DND-41 (cell line): ENCODE measurements around the gene SLC2A14.
"Not testable (repeated sequence)": the region's sequence is repeated elsewhere in the genome, so short reads cannot be mapped to it uniquely, and the experiment has no call there.

Source experiments
- ATAC-seq: fragments of 200-7000 bp; cut with Tn5 transposase; 3 replicates; pipeline ENCODE4 v1.9.1; 2021; ENCODE audit warnings: low read depth; ENCODE audit not compliant: insufficient read depth
- DNase-seq: peaks from one replicate; pipeline ENCODE4 v3.0.0-alpha.2; 2020
- H2AFZ ChIP-seq: 2 replicates; pipeline ENCODE4 v1.6.0; 2012; ENCODE audit warnings: low read depth, low read length
- H3K27ac ChIP-seq: 2 replicates; pipeline ENCODE4 v1.5.1; 2012; ENCODE audit warnings: low read length, inconsistent platforms
- H3K27me3 ChIP-seq: fragments of 200-600 bp; sonication (generic); 2 replicates; pipeline ENCODE4 v1.6.0; 2012; ENCODE audit warnings: low read length, mild to moderate bottlenecking, inconsistent platforms; ENCODE audit not compliant: insufficient read depth, poor library complexity
- H3K36me3 ChIP-seq: 2 replicates; pipeline ENCODE4 v1.5.1; 2012; ENCODE audit warnings: low read length, inconsistent platforms; ENCODE audit not compliant: insufficient read depth
- H3K4me1 ChIP-seq: 2 replicates; pipeline ENCODE4 v1.5.1; 2012; ENCODE audit warnings: mild to moderate bottlenecking, low read length; ENCODE audit not compliant: insufficient read depth
- H3K4me2 ChIP-seq: 2 replicates; pipeline ENCODE4 v1.6.0; 2012; ENCODE audit warnings: mild to moderate bottlenecking, moderate library complexity, low read length, inconsistent platforms; ENCODE audit not compliant: insufficient read depth
- H3K4me3 ChIP-seq, 2 experiments: fragments of 200-600 bp in 1 of 2; shearing (Covaris generic) in 1 of 2; 2 replicates each; pipeline ENCODE4 v1.5.1; 2012 to 2016; ENCODE audit warnings: inconsistent platforms in 2 of 2, low read length in 2 of 2, mild to moderate bottlenecking in 2 of 2, low read depth in 1 of 2, moderate library complexity in 1 of 2
- H3K79me2 ChIP-seq: 2 replicates; pipeline ENCODE4 v1.6.0; 2012; ENCODE audit warnings: low read length, inconsistent platforms; ENCODE audit not compliant: insufficient read depth
- H3K9ac ChIP-seq: 2 replicates; pipeline ENCODE4 v1.6.0; 2012; ENCODE audit warnings: low read depth, mild to moderate bottlenecking, inconsistent platforms, low read length, moderate library complexity
- H3K9me3 ChIP-seq: 2 replicates; pipeline ENCODE4 v1.5.1; 2012; ENCODE audit warnings: low read length, moderate library complexity, mild to moderate bottlenecking, inconsistent platforms; ENCODE audit not compliant: insufficient read depth, severe bottlenecking
- H4K20me1 ChIP-seq: 2 replicates; pipeline ENCODE4 v1.6.0; 2012; ENCODE audit warnings: low read length; ENCODE audit not compliant: insufficient read depth
- EZH2 ChIP-seq: IDR thresholded peaks from 3 replicates; pipeline ENCODE4 v1.6.1; 2012; ENCODE audit warnings: borderline replicate concordance, low read depth, mild to moderate bottlenecking, moderate library complexity, low read length, inconsistent platforms; ENCODE audit not compliant: severe bottlenecking
- TF ChIP-seq, protein P1 (sequence below): IDR thresholded peaks from 2 replicates; pipeline ENCODE4 v1.5.1; 2012; ENCODE audit warnings: borderline replicate concordance, low read length, moderate library complexity, mild to moderate bottlenecking; ENCODE audit not compliant: poor library complexity, severe bottlenecking; ENCODE audit errors: extremely low read depth

The SLC2A14 gene

DNA sequence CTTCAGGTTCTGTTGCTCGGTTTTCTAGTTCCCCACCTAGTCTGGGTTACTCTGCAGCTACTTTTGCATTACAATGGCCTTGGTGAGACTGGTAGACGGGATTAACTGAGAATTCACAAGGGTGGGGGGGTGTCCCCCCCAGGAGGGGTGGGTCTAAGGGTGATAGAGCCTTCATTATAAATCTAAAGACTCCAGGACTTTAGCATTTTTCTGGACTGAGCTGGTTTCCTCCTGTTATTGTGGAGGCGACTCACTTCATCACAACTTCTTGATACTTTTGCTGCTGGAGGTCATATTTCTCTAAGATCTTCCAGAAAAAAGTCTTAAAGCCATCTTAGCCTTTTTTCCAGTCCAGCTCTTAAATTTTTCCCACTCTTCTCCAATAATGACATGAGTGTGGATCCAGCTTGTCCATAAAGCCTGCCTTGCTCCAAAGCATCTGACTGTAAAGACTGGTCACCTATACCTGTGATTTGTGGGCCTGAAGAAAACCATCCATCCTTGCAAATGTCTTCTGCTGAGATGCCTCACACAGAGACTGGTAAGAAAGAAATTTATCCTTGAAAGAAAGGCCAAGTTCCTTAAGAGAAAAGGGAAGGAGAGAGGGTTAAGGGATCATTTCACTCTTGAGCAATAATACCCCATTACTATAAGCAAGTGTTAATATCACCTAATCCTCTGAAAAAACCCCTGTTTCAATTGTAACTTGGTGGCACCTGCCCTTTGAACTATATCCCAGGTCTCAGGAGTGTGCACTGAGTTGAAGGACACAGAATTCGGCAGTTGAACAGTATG, 19.7 kb upstream of the SLC2A14 start:
- H3K27ac ChIP-seq, result no peak overlapping the region
- no peak overlapping the region for H2AFZ ChIP-seq
- H3K4me2 ChIP-seq, result no peak overlapping the region
- no peaks in the 10 kb centered on the region for H4K20me1 ChIP-seq
- H3K9ac ChIP-seq, result no peak overlapping the region
- H3K27me3 ChIP-seq, result no peaks in the 10 kb centered on the region
- no peak for TF ChIP-seq EZH2
- TF ChIP-seq, protein P1, sequence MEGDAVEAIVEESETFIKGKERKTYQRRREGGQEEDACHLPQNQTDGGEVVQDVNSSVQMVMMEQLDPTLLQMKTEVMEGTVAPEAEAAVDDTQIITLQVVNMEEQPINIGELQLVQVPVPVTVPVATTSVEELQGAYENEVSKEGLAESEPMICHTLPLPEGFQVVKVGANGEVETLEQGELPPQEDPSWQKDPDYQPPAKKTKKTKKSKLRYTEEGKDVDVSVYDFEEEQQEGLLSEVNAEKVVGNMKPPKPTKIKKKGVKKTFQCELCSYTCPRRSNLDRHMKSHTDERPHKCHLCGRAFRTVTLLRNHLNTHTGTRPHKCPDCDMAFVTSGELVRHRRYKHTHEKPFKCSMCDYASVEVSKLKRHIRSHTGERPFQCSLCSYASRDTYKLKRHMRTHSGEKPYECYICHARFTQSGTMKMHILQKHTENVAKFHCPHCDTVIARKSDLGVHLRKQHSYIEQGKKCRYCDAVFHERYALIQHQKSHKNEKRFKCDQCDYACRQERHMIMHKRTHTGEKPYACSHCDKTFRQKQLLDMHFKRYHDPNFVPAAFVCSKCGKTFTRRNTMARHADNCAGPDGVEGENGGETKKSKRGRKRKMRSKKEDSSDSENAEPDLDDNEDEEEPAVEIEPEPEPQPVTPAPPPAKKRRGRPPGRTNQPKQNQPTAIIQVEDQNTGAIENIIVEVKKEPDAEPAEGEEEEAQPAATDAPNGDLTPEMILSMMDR, result no peak
- H3K36me3 ChIP-seq, result no peaks in the 10 kb centered on the region
- no peaks in the 10 kb centered on the region for H3K79me2 ChIP-seq
- H3K4me1 ChIP-seq, result no peaks in the 10 kb centered on the region
- H3K4me3 ChIP-seq, result no peak overlapping the region
- no peak for DNase-seq
- no peaks in the 10 kb centered on the region for H3K9me3 ChIP-seq
- ATAC-seq, result no peak

DNA sequence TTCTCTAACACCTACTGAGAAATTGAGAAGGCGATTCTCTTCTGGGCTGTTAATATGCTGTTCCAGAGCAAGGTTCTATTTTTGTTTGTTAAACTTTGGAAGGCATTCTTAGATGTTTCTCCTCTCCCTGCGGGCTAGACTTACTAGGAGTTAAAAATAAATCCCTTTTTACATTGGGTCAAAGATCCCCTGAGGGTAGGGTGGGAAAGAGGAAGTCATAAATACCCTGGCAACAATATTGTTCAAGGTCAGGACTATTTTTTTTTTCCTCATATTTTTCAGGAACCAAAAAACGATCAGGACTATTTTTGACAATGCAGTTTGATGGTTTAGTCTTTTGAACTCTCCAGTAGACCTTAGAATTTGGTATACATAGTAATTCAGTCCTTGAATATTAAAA, 12.0 kb upstream of the SLC2A14 start:
- H3K27ac ChIP-seq, result no peak overlapping the region
- ATAC-seq (no peak), DNase-seq (no peak)
- no peak overlapping the region for H2AFZ ChIP-seq
- no peaks in the 10 kb centered on the region for H3K27me3 ChIP-seq
- no peaks in the 10 kb centered on the region for H3K9me3 ChIP-seq
- H3K36me3 ChIP-seq, result no peaks in the 10 kb centered on the region
- no peaks in the 10 kb centered on the region for H3K4me1 ChIP-seq
- H3K9ac ChIP-seq, result no peak overlapping the region
- H3K79me2 ChIP-seq, result no peaks in the 10 kb centered on the region
- no peak for TF ChIP-seq EZH2
- TF ChIP-seq, protein P1, result no peak
- no peak overlapping the region for H3K4me3 ChIP-seq
- no peak overlapping the region for H3K4me2 ChIP-seq
- no peaks in the 10 kb centered on the region for H4K20me1 ChIP-seq

DNA sequence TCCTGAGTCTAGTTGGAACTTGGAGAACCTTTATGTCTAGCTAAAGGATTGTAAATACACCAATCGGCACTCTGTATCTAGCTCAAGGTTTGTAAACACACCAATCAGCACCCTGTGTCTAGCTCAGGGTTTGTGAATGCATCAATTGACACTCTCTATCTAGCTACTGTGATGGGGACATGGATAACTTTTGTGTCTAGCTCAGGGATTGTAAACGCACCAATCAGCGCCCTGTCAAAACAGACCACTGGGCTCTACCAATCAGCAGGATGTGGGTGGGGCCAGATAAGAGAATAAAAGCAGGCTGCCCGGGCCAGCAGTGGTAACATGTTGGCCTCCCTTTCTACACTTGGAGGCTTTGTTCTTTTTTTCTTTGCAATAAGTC, 9.0 kb upstream of the SLC2A14 start:
- DNase-seq, H3K9me3 ChIP-seq, H3K9ac ChIP-seq, ATAC-seq, H3K79me2 ChIP-seq, H4K20me1 ChIP-seq, H3K4me2 ChIP-seq, H3K4me3 ChIP-seq, H3K27me3 ChIP-seq, H3K4me1 ChIP-seq, H3K27ac ChIP-seq, H3K36me3 ChIP-seq, H2AFZ ChIP-seq: not testable (repeated sequence)

DNA sequence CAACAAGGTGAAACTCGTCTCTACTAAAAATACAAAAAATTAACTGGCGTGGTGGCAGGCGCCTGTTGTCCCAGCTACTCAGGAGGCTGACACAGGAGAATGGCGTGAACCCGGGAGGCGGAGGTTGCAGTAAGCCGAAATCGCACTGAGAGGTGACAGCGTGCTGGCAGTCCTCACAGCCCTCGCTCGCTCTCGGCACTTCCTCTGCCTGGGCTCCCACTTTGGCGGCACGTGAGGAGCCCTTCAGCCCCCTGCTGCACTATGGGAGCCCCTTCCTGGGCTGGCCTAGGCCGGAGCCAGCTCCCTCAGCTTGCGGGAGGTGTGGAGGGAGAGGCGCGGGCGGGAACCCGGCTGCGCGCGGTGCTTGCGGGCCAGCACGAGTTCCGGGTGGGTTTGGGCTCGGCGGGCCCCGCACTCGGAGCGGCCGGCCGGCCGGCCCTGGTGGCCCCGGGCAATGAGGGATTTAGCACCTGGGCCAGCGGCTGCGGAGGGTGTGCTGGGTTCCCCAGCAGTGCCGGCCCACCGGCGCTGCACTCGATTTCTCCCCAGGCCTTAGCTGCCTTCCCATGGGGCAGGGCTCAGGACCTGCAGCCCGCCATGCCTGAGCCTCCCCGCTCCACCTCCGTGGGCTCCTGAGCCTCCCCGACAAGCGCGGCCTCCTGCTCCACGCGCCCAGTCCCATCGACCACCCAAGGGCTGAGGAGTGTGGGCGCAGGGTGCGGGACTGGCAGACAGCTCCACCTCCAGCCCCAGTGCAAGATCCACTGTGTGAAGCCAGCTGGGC, 8.4 kb upstream of the SLC2A14 start:
- not testable (repeated sequence) for H3K27me3 ChIP-seq, H3K4me1 ChIP-seq, ATAC-seq, H2AFZ ChIP-seq, H3K9me3 ChIP-seq, H3K4me3 ChIP-seq, H3K27ac ChIP-seq, H3K79me2 ChIP-seq, DNase-seq, H3K4me2 ChIP-seq, H4K20me1 ChIP-seq, H3K36me3 ChIP-seq, H3K9ac ChIP-seq
